PC-9 (cell line): ENCODE results near the gene TSFM.

Source experiments
- EZH2 ChIP-seq: fragments of 200-600 bp; sonication (generic); IDR thresholded peaks from 2 replicates; pipeline ENCODE4 v1.8.0; 2017; ENCODE audit warnings: antibody characterized with exemption, low read depth
- TF ChIP-seq, protein P1 (sequence below): fragments of 200-600 bp; sonication (generic); conservative IDR thresholded peaks from 2 replicates; pipeline ENCODE4 v1.6.1; 2017; ENCODE audit warnings: mixed run types, antibody characterized with exemption, mild to moderate bottlenecking, moderate library complexity

DNA sequence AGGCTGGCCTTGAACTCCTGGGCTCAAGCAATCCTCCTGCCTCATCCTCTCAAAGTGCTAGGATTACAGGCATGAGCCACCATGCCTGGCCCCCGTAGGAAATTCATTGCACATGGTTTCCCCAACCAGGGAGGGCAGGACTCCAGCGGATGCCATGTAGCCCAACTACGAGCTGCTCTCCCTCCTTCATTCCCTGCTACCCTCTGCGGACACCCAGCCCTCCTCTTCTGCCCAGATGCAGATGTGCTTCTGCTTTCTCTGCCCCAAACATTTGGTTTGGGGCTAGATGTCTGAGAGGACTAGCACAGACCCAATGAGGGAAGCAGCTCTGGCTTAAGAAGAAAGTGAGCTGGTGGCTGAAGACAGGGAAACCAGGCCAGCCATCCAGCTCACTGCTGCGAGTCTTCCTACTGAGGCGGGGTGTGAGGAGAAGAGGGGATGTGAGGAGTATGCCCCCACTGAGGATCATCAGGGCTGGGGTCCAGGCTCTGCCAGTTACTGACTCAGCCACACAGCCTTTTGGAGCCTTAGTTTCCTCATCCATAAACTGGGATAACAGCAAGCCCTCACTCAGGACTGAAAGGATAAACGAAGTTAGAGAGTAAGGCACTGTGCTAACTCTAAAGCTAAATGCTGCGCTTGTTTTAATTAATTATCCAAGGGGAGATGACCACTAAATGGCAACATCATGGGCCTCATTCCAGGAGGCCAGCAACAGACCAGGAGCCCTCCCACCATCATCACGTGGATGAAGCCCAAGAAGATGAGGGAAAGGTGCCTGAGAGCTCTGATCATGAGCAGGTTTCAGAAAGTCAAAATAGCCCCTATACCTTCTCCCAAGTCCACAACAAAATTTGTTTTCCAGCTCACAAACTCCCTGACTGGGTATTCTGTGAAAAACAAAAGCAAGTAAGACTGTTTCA is 53.0 kb downstream of the TSFM start:
- no peak for TF ChIP-seq EZH2
- TF ChIP-seq, protein P1, sequence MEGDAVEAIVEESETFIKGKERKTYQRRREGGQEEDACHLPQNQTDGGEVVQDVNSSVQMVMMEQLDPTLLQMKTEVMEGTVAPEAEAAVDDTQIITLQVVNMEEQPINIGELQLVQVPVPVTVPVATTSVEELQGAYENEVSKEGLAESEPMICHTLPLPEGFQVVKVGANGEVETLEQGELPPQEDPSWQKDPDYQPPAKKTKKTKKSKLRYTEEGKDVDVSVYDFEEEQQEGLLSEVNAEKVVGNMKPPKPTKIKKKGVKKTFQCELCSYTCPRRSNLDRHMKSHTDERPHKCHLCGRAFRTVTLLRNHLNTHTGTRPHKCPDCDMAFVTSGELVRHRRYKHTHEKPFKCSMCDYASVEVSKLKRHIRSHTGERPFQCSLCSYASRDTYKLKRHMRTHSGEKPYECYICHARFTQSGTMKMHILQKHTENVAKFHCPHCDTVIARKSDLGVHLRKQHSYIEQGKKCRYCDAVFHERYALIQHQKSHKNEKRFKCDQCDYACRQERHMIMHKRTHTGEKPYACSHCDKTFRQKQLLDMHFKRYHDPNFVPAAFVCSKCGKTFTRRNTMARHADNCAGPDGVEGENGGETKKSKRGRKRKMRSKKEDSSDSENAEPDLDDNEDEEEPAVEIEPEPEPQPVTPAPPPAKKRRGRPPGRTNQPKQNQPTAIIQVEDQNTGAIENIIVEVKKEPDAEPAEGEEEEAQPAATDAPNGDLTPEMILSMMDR = no peak
